Measurements from ENCODE around the gene CCDC200.

The CCDC200 gene

DNA sequence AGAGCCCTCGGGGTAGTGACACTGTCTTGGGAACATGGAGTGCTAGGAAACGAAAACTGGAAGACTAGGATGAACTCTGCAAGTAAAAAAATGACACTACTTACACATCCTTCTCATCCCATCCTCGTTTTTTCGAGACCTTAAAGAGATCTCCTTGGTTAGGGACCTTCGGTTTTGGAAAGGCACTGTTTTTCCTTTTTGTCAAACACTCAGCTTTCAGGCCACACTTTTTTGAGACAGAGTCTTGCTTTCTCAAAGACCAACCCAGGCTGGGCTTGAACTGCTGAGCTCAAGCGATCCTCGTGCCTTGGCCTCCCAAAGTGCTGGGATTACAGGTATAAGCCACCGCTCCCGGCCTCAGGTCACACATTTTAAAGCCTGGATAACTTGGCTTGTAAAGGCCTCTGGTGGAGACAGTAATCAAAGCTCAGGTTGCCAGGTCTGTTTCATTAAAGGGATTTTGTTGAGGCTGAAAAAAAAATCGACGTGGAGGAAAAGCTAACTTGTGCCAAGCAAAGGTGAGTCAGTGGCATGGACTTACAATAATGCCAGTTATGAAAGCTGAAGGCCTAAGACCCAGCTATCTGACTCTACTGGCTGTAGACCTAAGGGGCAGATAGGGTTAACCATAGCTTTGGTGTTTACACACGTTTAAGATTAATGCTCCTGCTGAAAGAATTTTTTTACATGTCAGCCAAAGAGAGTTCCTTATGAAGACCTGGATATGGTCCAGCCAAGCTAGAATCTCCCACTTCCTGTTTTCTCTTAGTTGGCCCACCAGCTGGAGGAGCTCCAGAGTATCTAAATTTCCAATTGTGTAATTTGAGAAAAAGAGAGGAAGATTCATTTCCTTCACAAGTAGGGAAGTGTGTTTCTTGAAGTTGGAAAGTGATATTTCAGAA is 56.6 kb downstream of the CCDC200 start:
- Histone ChIP-seq H3K9me3 (ENCODE audit: control insufficient read depth, insufficient read depth, low read depth, low read length) (no peaks in the 10 kb centered on the region), H3K4me1 (ENCODE audit: control insufficient read depth, insufficient read depth, low read length) (peaks cover 4% of the 10 kb centered on the region; the same call in 1 of the 2 replicates), H3K27ac (ENCODE audit: extremely low read depth, low read depth, low read length) (peak overlapping the region; percentile 72), H3K4me3 (ENCODE audit: low read depth, low read length) (peak overlapping the region; percentile 91), H3K36me3 (ENCODE audit: control insufficient read depth in 2 of 2, insufficient read depth in 1 of 2, low read length in 2 of 2) (peaks cover 4 to 23% of the 10 kb centered on the region in 2 experiments)
- POLR2A ChIA-PET = interaction anchor here (0.7 to 1.9 kb wide), 10 partner anchors 30 to 348 kb away, joined by 3 to 17 read pairs (median 4); partner anchors contain the start of genes BECN1, BRCA1, RPL27 and VAT1
- no peak for TF ChIP-seq ZFP3 (tag by site-specific recombination; IDR thresholded peaks at IDR 0.05; ENCODE audit: low read depth)
- TF ChIP-seq, protein P1, sequence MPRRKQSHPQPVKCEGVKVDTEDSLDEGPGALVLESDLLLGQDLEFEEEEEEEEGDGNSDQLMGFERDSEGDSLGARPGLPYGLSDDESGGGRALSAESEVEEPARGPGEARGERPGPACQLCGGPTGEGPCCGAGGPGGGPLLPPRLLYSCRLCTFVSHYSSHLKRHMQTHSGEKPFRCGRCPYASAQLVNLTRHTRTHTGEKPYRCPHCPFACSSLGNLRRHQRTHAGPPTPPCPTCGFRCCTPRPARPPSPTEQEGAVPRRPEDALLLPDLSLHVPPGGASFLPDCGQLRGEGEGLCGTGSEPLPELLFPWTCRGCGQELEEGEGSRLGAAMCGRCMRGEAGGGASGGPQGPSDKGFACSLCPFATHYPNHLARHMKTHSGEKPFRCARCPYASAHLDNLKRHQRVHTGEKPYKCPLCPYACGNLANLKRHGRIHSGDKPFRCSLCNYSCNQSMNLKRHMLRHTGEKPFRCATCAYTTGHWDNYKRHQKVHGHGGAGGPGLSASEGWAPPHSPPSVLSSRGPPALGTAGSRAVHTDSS (tag by site-specific recombination; IDR thresholded peaks at IDR 0.05) = peak; percentile 53; the same call in 1 of the 2 replicates
- TF ChIP-seq PRDM10 (tag by site-specific recombination; IDR thresholded peaks at IDR 0.05) = peak; percentile 48
- TF ChIP-seq IKZF3 (tag by site-specific recombination; IDR thresholded peaks at IDR 0.05) = peak; percentile 69
- 0 out of 2 replicates have a peak, but pooled peaks have one; percentile 36 for TF ChIP-seq ZNF394 (tag by site-specific recombination; IDR thresholded peaks at IDR 0.05; ENCODE audit: borderline replicate concordance)
- TF ChIP-seq ZNF335 (tag by site-specific recombination; conservative IDR thresholded peaks at IDR 0.05) = 0 out of 2 replicates have a peak, but pooled peaks have one; percentile 47
- TF ChIP-seq PRDM1 (tag by site-specific recombination; IDR thresholded peaks at IDR 0.05) = peak; percentile 70
- TF ChIP-seq TRIM28 (IDR thresholded peaks at IDR 0.05; ENCODE audit: borderline replicate concordance, low read length) = peak; percentile 52; the same call in 1 of the 2 replicates
- TF ChIP-seq, protein P2, sequence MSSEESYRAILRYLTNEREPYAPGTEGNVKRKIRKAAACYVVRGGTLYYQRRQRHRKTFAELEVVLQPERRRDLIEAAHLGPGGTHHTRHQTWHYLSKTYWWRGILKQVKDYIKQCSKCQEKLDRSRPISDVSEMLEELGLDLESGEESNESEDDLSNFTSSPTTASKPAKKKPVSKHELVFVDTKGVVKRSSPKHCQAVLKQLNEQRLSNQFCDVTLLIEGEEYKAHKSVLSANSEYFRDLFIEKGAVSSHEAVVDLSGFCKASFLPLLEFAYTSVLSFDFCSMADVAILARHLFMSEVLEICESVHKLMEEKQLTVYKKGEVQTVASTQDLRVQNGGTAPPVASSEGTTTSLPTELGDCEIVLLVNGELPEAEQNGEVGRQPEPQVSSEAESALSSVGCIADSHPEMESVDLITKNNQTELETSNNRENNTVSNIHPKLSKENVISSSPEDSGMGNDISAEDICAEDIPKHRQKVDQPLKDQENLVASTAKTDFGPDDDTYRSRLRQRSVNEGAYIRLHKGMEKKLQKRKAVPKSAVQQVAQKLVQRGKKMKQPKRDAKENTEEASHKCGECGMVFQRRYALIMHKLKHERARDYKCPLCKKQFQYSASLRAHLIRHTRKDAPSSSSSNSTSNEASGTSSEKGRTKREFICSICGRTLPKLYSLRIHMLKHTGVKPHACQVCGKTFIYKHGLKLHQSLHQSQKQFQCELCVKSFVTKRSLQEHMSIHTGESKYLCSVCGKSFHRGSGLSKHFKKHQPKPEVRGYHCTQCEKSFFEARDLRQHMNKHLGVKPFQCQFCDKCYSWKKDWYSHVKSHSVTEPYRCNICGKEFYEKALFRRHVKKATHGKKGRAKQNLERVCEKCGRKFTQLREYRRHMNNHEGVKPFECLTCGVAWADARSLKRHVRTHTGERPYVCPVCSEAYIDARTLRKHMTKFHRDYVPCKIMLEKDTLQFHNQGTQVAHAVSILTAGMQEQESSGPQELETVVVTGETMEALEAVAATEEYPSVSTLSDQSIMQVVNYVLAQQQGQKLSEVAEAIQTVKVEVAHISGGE (tag by site-specific recombination; conservative IDR thresholded peaks at IDR 0.05; ENCODE audit: low read depth) = 0 out of 2 replicates have a peak, but pooled peaks have one; percentile 14
- TF ChIP-seq ZNF366 (tag by site-specific recombination; conservative IDR thresholded peaks at IDR 0.05) = peak; percentile 59
- 0 out of 2 replicates have a peak, but pooled peaks have one; percentile 11 for TF ChIP-seq ZFP37 (tag by site-specific recombination; IDR thresholded peaks at IDR 0.05)
- TF ChIP-seq, protein P3, sequence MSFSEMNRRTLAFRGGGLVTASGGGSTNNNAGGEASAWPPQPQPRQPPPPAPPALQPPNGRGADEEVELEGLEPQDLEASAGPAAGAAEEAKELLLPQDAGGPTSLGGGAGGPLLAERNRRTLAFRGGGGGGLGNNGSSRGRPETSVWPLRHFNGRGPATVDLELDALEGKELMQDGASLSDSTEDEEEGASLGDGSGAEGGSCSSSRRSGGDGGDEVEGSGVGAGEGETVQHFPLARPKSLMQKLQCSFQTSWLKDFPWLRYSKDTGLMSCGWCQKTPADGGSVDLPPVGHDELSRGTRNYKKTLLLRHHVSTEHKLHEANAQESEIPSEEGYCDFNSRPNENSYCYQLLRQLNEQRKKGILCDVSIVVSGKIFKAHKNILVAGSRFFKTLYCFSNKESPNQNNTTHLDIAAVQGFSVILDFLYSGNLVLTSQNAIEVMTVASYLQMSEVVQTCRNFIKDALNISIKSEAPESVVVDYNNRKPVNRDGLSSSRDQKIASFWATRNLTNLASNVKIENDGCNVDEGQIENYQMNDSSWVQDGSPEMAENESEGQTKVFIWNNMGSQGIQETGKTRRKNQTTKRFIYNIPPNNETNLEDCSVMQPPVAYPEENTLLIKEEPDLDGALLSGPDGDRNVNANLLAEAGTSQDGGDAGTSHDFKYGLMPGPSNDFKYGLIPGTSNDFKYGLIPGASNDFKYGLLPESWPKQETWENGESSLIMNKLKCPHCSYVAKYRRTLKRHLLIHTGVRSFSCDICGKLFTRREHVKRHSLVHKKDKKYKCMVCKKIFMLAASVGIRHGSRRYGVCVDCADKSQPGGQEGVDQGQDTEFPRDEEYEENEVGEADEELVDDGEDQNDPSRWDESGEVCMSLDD (tag by site-specific recombination; IDR thresholded peaks at IDR 0.05) = no peak
- TF ChIP-seq ZNF48 (tag by site-specific recombination; IDR thresholded peaks at IDR 0.05) = no peak
- CTCF ChIA-PET = interaction anchor here (0.7 to 1.3 kb wide), 6 partner anchors 29 to 353 kb away, joined by 3 to 5 read pairs (median 3); no protein-coding TSS in a partner anchor

Measured in HEK293 (cell line).